ENCODE results near the gene MAN2A2. TPM values are rescaled to one million over a fixed set of nuclear protein-coding genes. Genes with fewer than 3 reads are reported as not detected.

Gene MAN2A2
- total RNA-seq, 1 donor from 2014 or later = 18.5 TPM

DNA sequence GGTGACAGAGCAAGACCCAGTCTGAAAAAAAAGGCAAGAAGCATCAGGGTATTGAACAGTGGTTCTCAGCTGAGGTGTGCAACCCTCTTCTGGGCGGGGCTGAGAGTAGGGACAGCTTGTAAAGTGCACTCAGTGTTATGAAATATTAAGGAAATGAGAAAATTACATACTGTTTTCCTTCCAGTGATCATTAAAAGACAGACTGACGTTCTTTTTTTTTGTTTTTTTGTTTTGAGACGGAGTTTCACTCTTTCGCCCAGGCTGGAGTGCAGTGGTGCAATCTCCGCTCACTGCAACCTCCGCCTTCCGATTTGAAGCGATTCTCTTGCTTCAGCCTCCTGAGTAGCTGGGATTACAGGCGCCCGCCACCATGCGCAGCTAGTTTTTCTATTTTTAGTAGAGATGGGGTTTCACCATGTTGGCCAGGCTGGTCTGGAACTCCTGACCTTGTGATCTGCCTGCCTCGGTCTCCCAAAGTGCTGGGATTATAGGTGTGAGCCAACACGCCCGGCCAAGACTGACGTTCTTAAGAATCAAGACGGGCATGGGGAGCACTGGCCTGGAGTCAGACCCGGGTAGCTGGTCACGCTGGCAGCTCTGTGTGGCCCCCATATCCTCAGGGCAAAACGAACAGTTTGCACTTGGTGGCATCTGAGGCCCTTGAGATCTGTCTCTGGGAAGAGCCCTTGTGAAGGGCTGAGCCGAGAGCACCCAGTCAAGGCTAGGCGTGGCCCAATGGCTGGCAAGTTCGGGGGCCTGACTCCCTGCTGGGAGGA lies 11.4 kb downstream of the MAN2A2 start:
- TF ChIP-seq EZH2 (IDR thresholded peaks at IDR 0.05; ENCODE audit: insufficient read depth, low read length) = no peak
- TF ChIP-seq, protein P1, sequence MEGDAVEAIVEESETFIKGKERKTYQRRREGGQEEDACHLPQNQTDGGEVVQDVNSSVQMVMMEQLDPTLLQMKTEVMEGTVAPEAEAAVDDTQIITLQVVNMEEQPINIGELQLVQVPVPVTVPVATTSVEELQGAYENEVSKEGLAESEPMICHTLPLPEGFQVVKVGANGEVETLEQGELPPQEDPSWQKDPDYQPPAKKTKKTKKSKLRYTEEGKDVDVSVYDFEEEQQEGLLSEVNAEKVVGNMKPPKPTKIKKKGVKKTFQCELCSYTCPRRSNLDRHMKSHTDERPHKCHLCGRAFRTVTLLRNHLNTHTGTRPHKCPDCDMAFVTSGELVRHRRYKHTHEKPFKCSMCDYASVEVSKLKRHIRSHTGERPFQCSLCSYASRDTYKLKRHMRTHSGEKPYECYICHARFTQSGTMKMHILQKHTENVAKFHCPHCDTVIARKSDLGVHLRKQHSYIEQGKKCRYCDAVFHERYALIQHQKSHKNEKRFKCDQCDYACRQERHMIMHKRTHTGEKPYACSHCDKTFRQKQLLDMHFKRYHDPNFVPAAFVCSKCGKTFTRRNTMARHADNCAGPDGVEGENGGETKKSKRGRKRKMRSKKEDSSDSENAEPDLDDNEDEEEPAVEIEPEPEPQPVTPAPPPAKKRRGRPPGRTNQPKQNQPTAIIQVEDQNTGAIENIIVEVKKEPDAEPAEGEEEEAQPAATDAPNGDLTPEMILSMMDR (IDR thresholded peaks at IDR 0.05; ENCODE audit: insufficient read depth, low read depth, low read length) = no peak
- Histone ChIP-seq H4K20me1 (ENCODE audit: insufficient read depth, low read length) (no peaks in the 10 kb centered on the region), H3K36me3 (ENCODE audit: insufficient read depth, low read length) (no peaks in the 10 kb centered on the region), H2AFZ (ENCODE audit: low read depth, low read length) (no peak overlapping the region), H3K27ac (ENCODE audit: low read depth, low read length) (no peak overlapping the region), H3K9me3 (ENCODE audit: insufficient read depth, low read depth, low read length) (no peaks in the 10 kb centered on the region), H3K4me1 (ENCODE audit: insufficient read depth, low read length) (peaks cover 7% of the 10 kb centered on the region), H3K4me2 (ENCODE audit: low read length) (no peak overlapping the region), H3K4me3 (ENCODE audit: insufficient read depth, low read depth, low read length) (no peak overlapping the region), H3K9ac (ENCODE audit: low read length) (no peak overlapping the region), H3K27me3 (ENCODE audit: insufficient read depth, low read length) (no peaks in the 10 kb centered on the region), H3K79me2 (ENCODE audit: insufficient read depth, low read length) (no peaks in the 10 kb centered on the region)
- FAIRE-seq (no peak), DNase-seq (ENCODE audit: low read depth) (no peak)
- no peaks in the 10 kb centered on the region for H3K9me3 Mint-ChIP-seq (ENCODE audit: unreplicated experiment)
- peaks cover 14% of the 10 kb centered on the region for H3K36me3 Mint-ChIP-seq (ENCODE audit: low read depth, unreplicated experiment)
- no peak overlapping the region for H3K4me3 Mint-ChIP-seq (ENCODE audit: unreplicated experiment)
- H3K27me3 Mint-ChIP-seq (ENCODE audit: low read depth, unreplicated experiment) = no peaks in the 10 kb centered on the region
- no peak overlapping the region for H3K27ac Mint-ChIP-seq (ENCODE audit: unreplicated experiment)
- H3K4me1 Mint-ChIP-seq (ENCODE audit: low read depth, unreplicated experiment) = peaks cover 17% of the 10 kb centered on the region

DNA sequence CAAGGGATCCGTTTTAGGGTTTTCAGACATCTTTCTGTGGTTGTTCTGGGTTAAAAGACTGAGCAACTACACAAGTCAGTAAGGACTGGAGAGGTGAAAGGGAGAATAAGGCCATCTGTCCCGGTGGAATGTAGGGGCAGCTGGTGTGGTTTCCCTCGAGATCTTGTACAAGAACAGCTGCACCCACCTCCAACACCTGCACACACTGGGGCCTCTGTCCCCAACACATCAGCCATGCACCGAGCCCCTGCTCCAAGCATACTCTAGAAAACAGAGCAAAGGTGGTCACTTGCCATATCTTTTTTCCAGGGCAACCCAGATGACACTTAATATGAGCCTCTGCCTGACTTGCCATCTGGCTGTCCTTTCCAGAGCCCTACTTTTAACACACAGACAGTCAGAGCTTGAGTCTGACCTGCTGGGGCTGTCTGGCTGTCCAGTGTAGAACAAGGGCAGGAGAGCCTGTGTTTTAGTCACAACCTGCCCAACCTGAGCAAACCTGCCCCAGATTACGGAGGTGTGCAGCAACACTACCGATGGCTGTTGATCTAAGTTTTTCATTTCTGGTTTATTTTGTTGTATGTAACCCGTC lies 12.2 kb downstream of the MAN2A2 start:
- no peaks in the 10 kb centered on the region for H3K27me3 ChIP-seq (ENCODE audit: insufficient read depth, low read length)
- TF ChIP-seq EZH2 (IDR thresholded peaks at IDR 0.05; ENCODE audit: insufficient read depth, low read length) = no peak
- TF ChIP-seq, protein P1 (IDR thresholded peaks at IDR 0.05; ENCODE audit: insufficient read depth, low read depth, low read length) = no peak
- peak overlapping the region; percentile 60 for H3K4me3 Mint-ChIP-seq (ENCODE audit: unreplicated experiment)
- H3K4me3 ChIP-seq (ENCODE audit: insufficient read depth, low read depth, low read length) = no peak overlapping the region
- H2AFZ ChIP-seq (ENCODE audit: low read depth, low read length) = no peak overlapping the region
- peaks cover 7% of the 10 kb centered on the region for H3K4me1 ChIP-seq (ENCODE audit: insufficient read depth, low read length)
- DNase-seq (ENCODE audit: low read depth) (no peak), FAIRE-seq (no peak)
- no peaks in the 10 kb centered on the region for H3K79me2 ChIP-seq (ENCODE audit: insufficient read depth, low read length)
- peaks cover 20% of the 10 kb centered on the region for H3K36me3 Mint-ChIP-seq (ENCODE audit: low read depth, unreplicated experiment)
- no peaks in the 10 kb centered on the region for H4K20me1 ChIP-seq (ENCODE audit: insufficient read depth, low read length)
- H3K9me3 ChIP-seq (ENCODE audit: insufficient read depth, low read depth, low read length) = no peaks in the 10 kb centered on the region
- H3K4me2 ChIP-seq (ENCODE audit: low read length) = no peak overlapping the region
- H3K9me3 Mint-ChIP-seq (ENCODE audit: unreplicated experiment) = no peaks in the 10 kb centered on the region
- H3K27me3 Mint-ChIP-seq (ENCODE audit: low read depth, unreplicated experiment) = peaks cover 2% of the 10 kb centered on the region
- peaks cover 17% of the 10 kb centered on the region for H3K4me1 Mint-ChIP-seq (ENCODE audit: low read depth, unreplicated experiment)
- peaks cover 3% of the 10 kb centered on the region for H3K36me3 ChIP-seq (ENCODE audit: insufficient read depth, low read length)
- no peak overlapping the region for H3K9ac ChIP-seq (ENCODE audit: low read length)
- peak overlapping the region; percentile 89 for H3K27ac Mint-ChIP-seq (ENCODE audit: unreplicated experiment)
- no peak overlapping the region for H3K27ac ChIP-seq (ENCODE audit: low read depth, low read length)
